Measurements from ENCODE around the gene PMM2.

- TF ChIP-seq EZH2 (IDR thresholded peaks at IDR 0.05; ENCODE audit: borderline replicate concordance, low read length) (no peak), CTCF (IDR thresholded peaks at IDR 0.05; ENCODE audit: low read length) (no peak)
These were observed 74.4 kb downstream of the PMM2 start for GRCh38 chr16:8872071-8872470.

All from OCI-LY1 (cell line).